ENCODE measurements around the gene ZNF208.

ZNF208 gene

DNA sequence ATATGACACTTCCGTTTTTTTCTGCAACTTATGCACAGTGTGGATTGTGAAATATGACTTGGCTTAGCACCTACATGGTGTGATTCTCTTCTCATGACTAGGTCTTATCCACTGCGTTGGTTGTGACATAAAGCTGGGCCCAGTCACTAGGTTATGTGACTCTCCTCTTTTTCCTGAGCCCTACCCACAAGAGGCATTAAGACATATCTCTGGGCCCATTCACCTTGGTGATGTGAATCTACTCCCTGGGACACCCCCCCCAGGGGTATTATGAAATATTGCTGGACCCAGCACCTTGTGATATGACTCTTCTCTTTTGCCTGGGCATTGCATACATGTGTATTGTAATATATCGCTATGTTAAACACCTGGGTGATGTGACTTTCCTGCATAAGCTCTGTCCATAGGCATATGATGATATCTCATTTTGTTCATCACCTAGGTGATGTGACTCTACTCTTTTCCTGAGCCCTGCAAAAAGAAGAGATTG is 89.0 kb downstream of the ZNF208 start:
- Histone ChIP-seq H3K56ac (ENCODE audit: low read length) (no peak overlapping the region), H3K79me1 (ENCODE audit: low read length) (no peaks in the 10 kb centered on the region), H2BK5ac (ENCODE audit: low read length) (no peak overlapping the region), H3K4me2 (ENCODE audit: low read length) (no peak overlapping the region), H4K8ac (ENCODE audit: low read depth, low read length) (no peak overlapping the region), H4K5ac (ENCODE audit: low read length) (no peak overlapping the region), H3K4me3 (ENCODE audit: low read length) (no peak overlapping the region), H2AK5ac (ENCODE audit: low read length) (no peak overlapping the region), H3K36me3 (ENCODE audit: control insufficient read depth, insufficient read depth, low read length) (no peaks in the 10 kb centered on the region), H3K23ac (ENCODE audit: low read length) (no peak overlapping the region), H3K9ac (ENCODE audit: low read length) (no peak overlapping the region), H3K27ac (ENCODE audit: low read depth, low read length) (no peak overlapping the region), H3K79me2 (ENCODE audit: control insufficient read depth, insufficient read depth, low read length) (no peaks in the 10 kb centered on the region), H2BK120ac (ENCODE audit: low read depth, low read length) (no peak overlapping the region), H2BK15ac (replicated peaks; ENCODE audit: low read depth) (no peak overlapping the region), H3K18ac (ENCODE audit: low read length) (no peak overlapping the region), H3K27me3 (ENCODE audit: insufficient read depth, low read length, poor library complexity) (no peaks in the 10 kb centered on the region), H3K4me1 (ENCODE audit: control insufficient read depth, low read depth, low read length) (no peaks in the 10 kb centered on the region), H3K4ac (ENCODE audit: low read depth, low read length) (no peak overlapping the region)
- no peak for DNase-seq
- WGBS (ENCODE audit: extremely low coverage, insufficient coverage, low lambda C conversion rate), result no CpG with 5 or more reads among the region's 3 CpGs

DNA sequence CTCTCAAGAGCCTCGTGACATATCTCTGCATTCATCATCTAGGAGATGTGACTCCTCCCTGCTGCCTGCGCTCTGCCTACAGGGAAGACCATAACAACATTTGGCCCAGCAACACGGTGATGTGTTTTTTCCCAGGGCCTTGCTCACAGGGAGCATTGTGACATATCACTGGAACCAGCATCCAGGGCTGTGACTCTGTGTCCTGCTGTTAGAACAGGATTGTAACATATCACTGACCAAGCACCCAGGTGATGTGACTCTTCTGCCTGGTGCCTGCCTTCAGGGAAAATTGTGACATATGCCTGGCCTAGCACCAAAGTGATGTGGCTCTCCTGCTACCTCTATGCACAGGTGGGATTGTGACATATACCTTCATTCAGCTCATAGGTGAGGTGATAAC is 95.3 kb downstream of the ZNF208 start:
- Histone ChIP-seq H3K27ac (ENCODE audit: low read depth, low read length) (no peak overlapping the region), H3K23ac (ENCODE audit: low read length) (no peak overlapping the region), H2BK120ac (ENCODE audit: low read depth, low read length) (no peak overlapping the region), H3K27me3 (ENCODE audit: insufficient read depth, low read length, poor library complexity) (no peaks in the 10 kb centered on the region), H3K56ac (ENCODE audit: low read length) (no peak overlapping the region), H3K79me2 (ENCODE audit: control insufficient read depth, insufficient read depth, low read length) (no peaks in the 10 kb centered on the region), H3K4ac (ENCODE audit: low read depth, low read length) (no peak overlapping the region), H4K5ac (ENCODE audit: low read length) (no peak overlapping the region), H3K4me3 (ENCODE audit: low read length) (no peak overlapping the region), H3K9ac (ENCODE audit: low read length) (no peak overlapping the region), H4K8ac (ENCODE audit: low read depth, low read length) (no peak overlapping the region), H3K4me2 (ENCODE audit: low read length) (no peak overlapping the region), H3K4me1 (ENCODE audit: control insufficient read depth, low read depth, low read length) (no peaks in the 10 kb centered on the region), H2BK15ac (replicated peaks; ENCODE audit: low read depth) (no peak overlapping the region), H3K36me3 (ENCODE audit: control insufficient read depth, insufficient read depth, low read length) (no peaks in the 10 kb centered on the region), H2BK5ac (ENCODE audit: low read length) (no peak overlapping the region), H3K18ac (ENCODE audit: low read length) (no peak overlapping the region), H3K79me1 (ENCODE audit: low read length) (no peaks in the 10 kb centered on the region), H2AK5ac (ENCODE audit: low read length) (no peak overlapping the region)
- WGBS (ENCODE audit: extremely low coverage, insufficient coverage, low lambda C conversion rate), result no CpG with 5 or more reads among the region's 3 CpGs
- no peak for DNase-seq

DNA sequence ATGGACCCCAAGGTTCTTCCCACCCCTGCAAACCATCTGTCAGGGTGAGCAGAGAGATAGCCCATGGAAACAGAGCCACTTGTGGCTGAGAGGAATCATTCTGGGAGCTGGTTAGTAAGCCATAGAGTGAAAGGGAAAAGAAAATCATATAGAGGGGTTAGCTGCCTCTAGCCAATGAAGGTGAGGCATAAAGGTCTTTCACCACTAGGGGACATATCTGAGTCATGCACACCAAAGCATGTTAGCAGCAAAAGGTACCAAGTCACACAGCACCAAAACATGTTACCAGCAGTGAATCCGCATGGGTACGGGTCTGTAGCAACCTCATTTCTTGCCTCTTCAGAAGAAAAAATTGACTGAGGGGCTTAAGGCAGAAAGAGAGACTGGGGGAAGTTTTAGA is 98.1 kb downstream of the ZNF208 start:
- Histone ChIP-seq H3K79me1 (ENCODE audit: low read length) (no peaks in the 10 kb centered on the region), H3K79me2 (ENCODE audit: control insufficient read depth, insufficient read depth, low read length) (no peaks in the 10 kb centered on the region), H2BK15ac (replicated peaks; ENCODE audit: low read depth) (no peak overlapping the region), H3K36me3 (ENCODE audit: control insufficient read depth, insufficient read depth, low read length) (no peaks in the 10 kb centered on the region), H3K4me3 (ENCODE audit: low read length) (no peak overlapping the region), H3K56ac (ENCODE audit: low read length) (no peak overlapping the region), H3K4me2 (ENCODE audit: low read length) (no peak overlapping the region), H3K23ac (ENCODE audit: low read length) (no peak overlapping the region), H2BK120ac (ENCODE audit: low read depth, low read length) (no peak overlapping the region), H2AK5ac (ENCODE audit: low read length) (no peak overlapping the region), H4K5ac (ENCODE audit: low read length) (no peak overlapping the region), H3K18ac (ENCODE audit: low read length) (no peak overlapping the region), H3K4ac (ENCODE audit: low read depth, low read length) (no peak overlapping the region), H3K9ac (ENCODE audit: low read length) (no peak overlapping the region), H4K8ac (ENCODE audit: low read depth, low read length) (no peak overlapping the region), H2BK5ac (ENCODE audit: low read length) (no peak overlapping the region), H3K4me1 (ENCODE audit: control insufficient read depth, low read depth, low read length) (no peaks in the 10 kb centered on the region), H3K27ac (ENCODE audit: low read depth, low read length) (no peak overlapping the region), H3K27me3 (ENCODE audit: insufficient read depth, low read length, poor library complexity) (no peaks in the 10 kb centered on the region)
- no peak for DNase-seq
- no CpG with 5 or more reads among the region's 2 CpGs for whole genome bisulfite sequencing (ENCODE audit: extremely low coverage, insufficient coverage, low lambda C conversion rate)

DNA sequence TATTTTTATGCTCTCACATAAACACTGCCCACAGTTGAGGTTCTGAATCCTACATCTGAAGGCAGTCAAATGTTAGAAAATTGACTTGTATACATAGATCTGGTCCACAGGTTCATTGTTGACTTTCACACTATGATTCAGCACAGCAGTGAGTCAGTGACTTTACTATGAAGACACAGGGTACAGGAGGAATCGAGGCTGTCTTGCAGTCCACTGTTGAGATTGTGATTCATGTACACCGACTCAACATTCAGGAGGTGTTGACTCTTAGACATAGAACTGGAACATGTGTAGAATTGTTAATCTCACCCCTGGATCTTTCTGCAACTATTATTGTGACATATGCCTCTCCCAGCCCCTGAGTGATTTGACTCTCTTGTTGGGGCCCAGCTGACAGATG is 100.4 kb downstream of the ZNF208 start:
- no CpG with 5 or more reads among the region's 2 CpGs for WGBS (ENCODE audit: extremely low coverage, insufficient coverage, low lambda C conversion rate)
- DNase-seq, result no peak
- H4K8ac ChIP-seq (ENCODE audit: low read depth, low read length), result no peak overlapping the region
- no peak overlapping the region for H3K27ac ChIP-seq (ENCODE audit: low read depth, low read length)
- no peak overlapping the region for H2BK120ac ChIP-seq (ENCODE audit: low read depth, low read length)
- no peak overlapping the region for H3K4me3 ChIP-seq (ENCODE audit: low read length)
- H3K4ac ChIP-seq (ENCODE audit: low read depth, low read length), result no peak overlapping the region
- H2BK15ac ChIP-seq (replicated peaks; ENCODE audit: low read depth), result no peak overlapping the region
- no peak overlapping the region for H3K4me2 ChIP-seq (ENCODE audit: low read length)
- H3K4me1 ChIP-seq (ENCODE audit: control insufficient read depth, low read depth, low read length), result no peaks in the 10 kb centered on the region
- H3K27me3 ChIP-seq (ENCODE audit: insufficient read depth, low read length, poor library complexity), result no peaks in the 10 kb centered on the region
- H3K36me3 ChIP-seq (ENCODE audit: control insufficient read depth, insufficient read depth, low read length), result no peaks in the 10 kb centered on the region
- H3K18ac ChIP-seq (ENCODE audit: low read length), result no peak overlapping the region
- H4K5ac ChIP-seq (ENCODE audit: low read length), result no peak overlapping the region
- H2AK5ac ChIP-seq (ENCODE audit: low read length), result no peak overlapping the region
- H3K56ac ChIP-seq (ENCODE audit: low read length), result no peak overlapping the region
- H2BK5ac ChIP-seq (ENCODE audit: low read length), result no peak overlapping the region
- H3K79me1 ChIP-seq (ENCODE audit: low read length), result no peaks in the 10 kb centered on the region
- H3K79me2 ChIP-seq (ENCODE audit: control insufficient read depth, insufficient read depth, low read length), result no peaks in the 10 kb centered on the region
- no peak overlapping the region for H3K23ac ChIP-seq (ENCODE audit: low read length)
- H3K9ac ChIP-seq (ENCODE audit: low read length), result no peak overlapping the region

DNA sequence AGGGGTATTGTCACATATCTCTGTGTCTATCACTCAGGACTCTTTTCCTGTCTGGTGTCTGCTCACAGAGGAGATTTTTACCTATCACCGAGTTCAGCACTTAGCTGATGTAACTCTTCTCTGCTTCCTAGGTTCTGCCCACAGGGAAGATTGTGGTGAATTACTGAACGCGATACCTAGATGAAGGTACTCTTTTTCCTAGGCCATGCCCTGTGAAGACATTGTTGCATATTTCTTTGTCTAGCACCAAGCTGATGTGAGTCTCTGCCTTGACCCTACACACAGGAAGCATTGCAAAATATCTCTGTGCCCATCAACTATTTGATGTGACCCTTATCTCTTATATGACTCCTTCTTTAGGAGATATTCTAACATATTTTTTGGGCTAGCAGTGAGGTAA is 102.7 kb downstream of the ZNF208 start:
- no CpG with 5 or more reads among the region's 3 CpGs for WGBS (ENCODE audit: extremely low coverage, insufficient coverage, low lambda C conversion rate)
- Histone ChIP-seq H3K4me1 (ENCODE audit: control insufficient read depth, low read depth, low read length) (no peaks in the 10 kb centered on the region), H4K5ac (ENCODE audit: low read length) (no peak overlapping the region), H2AK5ac (ENCODE audit: low read length) (no peak overlapping the region), H3K79me2 (ENCODE audit: control insufficient read depth, insufficient read depth, low read length) (no peaks in the 10 kb centered on the region), H2BK15ac (replicated peaks; ENCODE audit: low read depth) (no peak overlapping the region), H4K8ac (ENCODE audit: low read depth, low read length) (no peak overlapping the region), H2BK5ac (ENCODE audit: low read length) (no peak overlapping the region), H2BK120ac (ENCODE audit: low read depth, low read length) (no peak overlapping the region), H3K27ac (ENCODE audit: low read depth, low read length) (no peak overlapping the region), H3K79me1 (ENCODE audit: low read length) (no peaks in the 10 kb centered on the region), H3K9ac (ENCODE audit: low read length) (no peak overlapping the region), H3K36me3 (ENCODE audit: control insufficient read depth, insufficient read depth, low read length) (no peaks in the 10 kb centered on the region), H3K18ac (ENCODE audit: low read length) (no peak overlapping the region), H3K23ac (ENCODE audit: low read length) (no peak overlapping the region), H3K4me3 (ENCODE audit: low read length) (no peak overlapping the region), H3K27me3 (ENCODE audit: insufficient read depth, low read length, poor library complexity) (no peaks in the 10 kb centered on the region), H3K4me2 (ENCODE audit: low read length) (no peak overlapping the region), H3K56ac (ENCODE audit: low read length) (no peak overlapping the region), H3K4ac (ENCODE audit: low read depth, low read length) (no peak overlapping the region)
- DNase-seq, result no peak

DNA sequence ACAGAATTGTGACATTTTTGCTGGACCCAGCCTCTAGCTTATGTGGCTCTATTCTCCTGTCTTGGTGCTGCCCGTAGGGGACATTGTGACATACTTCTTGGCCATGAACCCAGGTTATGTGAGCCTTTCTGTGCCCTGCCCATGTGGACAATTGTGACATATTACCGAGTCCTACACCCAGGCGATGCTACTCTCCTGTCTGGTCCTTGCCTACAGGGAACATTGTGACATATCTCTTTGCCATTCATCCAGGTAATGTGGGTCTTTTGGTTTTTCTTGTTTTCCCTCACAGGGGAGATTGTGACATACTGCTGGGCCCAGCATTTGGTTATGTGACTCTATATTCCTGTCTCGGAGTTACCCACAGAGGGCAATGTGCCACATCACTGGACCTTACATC is 103.2 kb downstream of the ZNF208 start:
- Histone ChIP-seq H3K4me2 (ENCODE audit: low read length) (no peak overlapping the region), H3K4me3 (ENCODE audit: low read length) (no peak overlapping the region), H3K9ac (ENCODE audit: low read length) (no peak overlapping the region), H2BK15ac (replicated peaks; ENCODE audit: low read depth) (no peak overlapping the region), H3K79me2 (ENCODE audit: control insufficient read depth, insufficient read depth, low read length) (no peaks in the 10 kb centered on the region), H3K4me1 (ENCODE audit: control insufficient read depth, low read depth, low read length) (no peaks in the 10 kb centered on the region), H4K8ac (ENCODE audit: low read depth, low read length) (no peak overlapping the region), H2BK120ac (ENCODE audit: low read depth, low read length) (no peak overlapping the region), H3K23ac (ENCODE audit: low read length) (no peak overlapping the region), H3K27ac (ENCODE audit: low read depth, low read length) (no peak overlapping the region), H2AK5ac (ENCODE audit: low read length) (no peak overlapping the region), H2BK5ac (ENCODE audit: low read length) (no peak overlapping the region), H3K18ac (ENCODE audit: low read length) (no peak overlapping the region), H3K36me3 (ENCODE audit: control insufficient read depth, insufficient read depth, low read length) (no peaks in the 10 kb centered on the region), H3K79me1 (ENCODE audit: low read length) (no peaks in the 10 kb centered on the region), H3K4ac (ENCODE audit: low read depth, low read length) (no peak overlapping the region), H4K5ac (ENCODE audit: low read length) (no peak overlapping the region), H3K56ac (ENCODE audit: low read length) (no peak overlapping the region), H3K27me3 (ENCODE audit: insufficient read depth, low read length, poor library complexity) (no peaks in the 10 kb centered on the region)
- DNase-seq, result no peak
- WGBS (ENCODE audit: extremely low coverage, insufficient coverage, low lambda C conversion rate), result no CpG with 5 or more reads among the region's 4 CpGs

Measured in mesendoderm (in vitro differentiated cells).